Stimulated activated naive CD8-positive, alpha-beta T cell treated with anti-CD3 and anti-CD28 coated beads, Interleukin-15, amount 100 ng/mL, for 72 hours (primary cell): ENCODE results near the gene ADAMTS13.

Experiments
- ATAC-seq: fragments of 150-1000 bp; cut with Tn5 transposase; 2 replicates; pipeline ENCODE4 v1.10.0; 2021; ENCODE audit warnings: mild to moderate bottlenecking, moderate library complexity
- DNase-seq, 2 donors: peaks; one replicate each; pipeline ENCODE4 v3.0.0; 2021 to 2022
- H3K27ac Mint-ChIP-seq, 2 donors: one replicate each; pipeline ENCODE4 v1.8.0; 2022; ENCODE audit warnings: mild to moderate bottlenecking in 2 of 2, mixed read lengths in 2 of 2, moderate library complexity in 2 of 2
- H3K27me3 Mint-ChIP-seq: one replicate; pipeline ENCODE4 v1.8.0; 2022; ENCODE audit warnings: mixed read lengths
- H3K4me1 Mint-ChIP-seq: one replicate; pipeline ENCODE4 v1.8.0; 2022; ENCODE audit warnings: mild to moderate bottlenecking, mixed read lengths
- H3K4me3 Mint-ChIP-seq, 2 donors: one replicate each; pipeline ENCODE4 v1.8.0; 2022; ENCODE audit warnings: mild to moderate bottlenecking in 2 of 2, mixed read lengths in 2 of 2, moderate library complexity in 1 of 2
- H3K9me3 Mint-ChIP-seq, 2 donors: one replicate each; pipeline ENCODE4 v1.8.0; 2022; ENCODE audit warnings: mixed read lengths in 2 of 2

Gene ADAMTS13

GRCh38 chr9:133477461-133477860, 55.3 kb downstream of the ADAMTS13 start:
- peak overlapping the region in 1 of 2 donors; percentile 92 for H3K4me3 Mint-ChIP-seq
- H3K27ac Mint-ChIP-seq: no peak overlapping the region
- H3K27me3 Mint-ChIP-seq: no peaks in the 10 kb centered on the region
- peaks cover 32% of the 10 kb centered on the region for H3K4me1 Mint-ChIP-seq
- no peaks in the 10 kb centered on the region for H3K9me3 Mint-ChIP-seq
- no peak for ATAC-seq
- no peak for DNase-seq

DNA sequence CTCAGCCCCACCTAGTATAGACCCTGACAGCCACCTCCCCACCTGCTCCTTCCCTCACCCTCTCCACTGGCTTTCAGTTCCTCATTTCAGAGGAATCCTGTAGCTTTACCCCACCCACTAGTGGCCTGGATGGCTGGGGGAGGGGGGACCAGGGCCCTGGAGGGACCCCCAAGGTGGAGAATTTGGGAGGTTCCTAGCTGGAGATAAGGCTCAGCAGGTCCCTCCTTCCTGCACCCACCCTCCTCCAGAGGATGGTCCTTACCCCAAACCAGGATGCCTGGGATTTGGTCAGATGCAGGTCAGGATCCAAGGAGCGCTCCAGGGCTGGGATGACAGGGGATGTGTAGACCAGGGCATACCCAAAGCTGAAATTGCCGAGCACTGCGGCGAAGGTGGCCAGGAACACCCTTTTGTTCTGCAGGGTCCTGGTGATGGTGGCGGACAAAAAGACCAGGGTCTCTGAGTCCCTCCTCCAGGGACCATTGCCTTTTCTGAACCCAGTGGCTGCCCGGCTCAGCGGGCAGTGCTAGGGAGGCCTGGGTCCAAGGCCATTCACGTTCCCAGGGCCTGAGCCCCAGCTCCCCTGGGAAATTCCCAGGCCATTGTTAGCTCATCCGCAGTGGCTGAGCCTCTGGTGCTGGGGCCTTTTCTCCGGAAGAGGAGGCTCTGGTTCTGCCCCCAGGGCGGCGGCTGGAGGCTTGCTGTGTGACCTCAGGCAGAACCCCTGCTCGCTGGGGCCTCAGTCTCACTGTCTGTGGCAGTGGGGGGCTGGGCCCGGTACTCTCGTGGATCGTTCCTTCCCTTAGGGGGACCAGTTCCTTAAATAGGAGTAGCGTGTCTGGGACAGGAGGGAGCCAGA, 56.1 kb downstream of the ADAMTS13 start:
- Mint-ChIP-seq H3K27me3 (no peaks in the 10 kb centered on the region), H3K4me3 (peak overlapping the region; percentile 83 to 92), H3K4me1 (peaks cover 32% of the 10 kb centered on the region), H3K27ac (peak overlapping the region in 1 of 2 donors; percentile 82), H3K9me3 (no peaks in the 10 kb centered on the region)
- peak; percentile 37 for ATAC-seq
- peak in 1 of 2 donors; percentile 30 for DNase-seq

GRCh38 chr9:133478851-133479711, 56.9 kb downstream of the ADAMTS13 start, which contains the start of gene SLC2A6:
Gene SLC2A6, minus strand, starts transcription at chr9:133479099. Its CDS starts 40 bp downstream, at chr9:133479059.
- peak within 1 kb of the TSS; percentile 82 to 85 for H3K27ac Mint-ChIP-seq
- DNase-seq (peak; percentile 85 to 87), ATAC-seq (peak; percentile 98)
- peaks cover 32% of the 10 kb centered on the region for H3K4me1 Mint-ChIP-seq
- no peaks in the 10 kb centered on the region for H3K27me3 Mint-ChIP-seq
- H3K9me3 Mint-ChIP-seq: no peaks in the 10 kb centered on the region
- H3K4me3 Mint-ChIP-seq: peak within 1 kb of the TSS; percentile 85 to 92

GRCh38 chr9:133483611-133484010, 61.4 kb downstream of the ADAMTS13 start:
- Mint-ChIP-seq H3K4me1 (peaks cover 21% of the 10 kb centered on the region), H3K27me3 (no peaks in the 10 kb centered on the region), H3K4me3 (no peak overlapping the region), H3K27ac (no peak overlapping the region), H3K9me3 (no peaks in the 10 kb centered on the region)
- ATAC-seq (no peak), DNase-seq (no peak)

DNA sequence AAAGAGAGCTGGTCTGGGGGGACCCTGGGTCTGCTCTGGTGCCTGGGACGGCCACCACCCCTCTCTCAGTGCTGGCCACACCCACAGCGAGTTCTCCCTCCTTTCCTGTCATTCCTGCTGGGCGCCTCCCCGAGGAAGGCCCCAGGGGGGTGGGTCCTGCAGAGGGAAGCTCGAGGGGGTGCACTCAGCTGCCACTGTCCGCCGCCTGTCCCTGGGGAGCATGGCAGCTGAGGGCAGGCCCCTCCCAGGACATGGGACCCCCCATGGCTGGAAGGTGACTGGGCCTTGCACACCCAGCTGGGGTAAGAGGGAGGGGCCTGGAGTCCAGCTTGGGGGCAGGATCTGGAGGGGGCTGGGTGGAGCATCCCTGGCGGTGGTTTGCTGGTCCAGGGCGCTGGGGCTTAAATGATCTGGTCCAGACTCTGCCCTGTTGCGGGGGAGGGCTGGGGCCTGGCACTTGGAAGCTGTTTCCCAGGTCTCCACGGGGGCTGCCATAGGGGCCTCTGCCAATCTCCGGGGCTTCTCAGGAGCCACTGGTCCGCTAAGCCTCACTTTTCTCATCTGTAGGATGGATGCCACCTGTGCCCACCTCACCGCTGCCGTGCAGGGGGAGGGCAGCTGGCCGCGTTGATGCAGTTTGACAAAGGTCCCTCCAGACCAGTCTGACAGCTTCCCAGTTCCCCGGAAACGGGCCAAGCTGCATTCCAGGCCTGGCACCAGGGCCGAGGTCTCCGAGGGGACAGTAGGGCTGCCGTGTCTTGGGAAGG, 62.7 kb downstream of the ADAMTS13 start:
- Mint-ChIP-seq H3K27ac (no peak overlapping the region), H3K4me3 (no peak overlapping the region), H3K27me3 (no peaks in the 10 kb centered on the region), H3K9me3 (no peaks in the 10 kb centered on the region), H3K4me1 (peaks cover 12% of the 10 kb centered on the region)
- ATAC-seq (no peak), DNase-seq (no peak)

DNA sequence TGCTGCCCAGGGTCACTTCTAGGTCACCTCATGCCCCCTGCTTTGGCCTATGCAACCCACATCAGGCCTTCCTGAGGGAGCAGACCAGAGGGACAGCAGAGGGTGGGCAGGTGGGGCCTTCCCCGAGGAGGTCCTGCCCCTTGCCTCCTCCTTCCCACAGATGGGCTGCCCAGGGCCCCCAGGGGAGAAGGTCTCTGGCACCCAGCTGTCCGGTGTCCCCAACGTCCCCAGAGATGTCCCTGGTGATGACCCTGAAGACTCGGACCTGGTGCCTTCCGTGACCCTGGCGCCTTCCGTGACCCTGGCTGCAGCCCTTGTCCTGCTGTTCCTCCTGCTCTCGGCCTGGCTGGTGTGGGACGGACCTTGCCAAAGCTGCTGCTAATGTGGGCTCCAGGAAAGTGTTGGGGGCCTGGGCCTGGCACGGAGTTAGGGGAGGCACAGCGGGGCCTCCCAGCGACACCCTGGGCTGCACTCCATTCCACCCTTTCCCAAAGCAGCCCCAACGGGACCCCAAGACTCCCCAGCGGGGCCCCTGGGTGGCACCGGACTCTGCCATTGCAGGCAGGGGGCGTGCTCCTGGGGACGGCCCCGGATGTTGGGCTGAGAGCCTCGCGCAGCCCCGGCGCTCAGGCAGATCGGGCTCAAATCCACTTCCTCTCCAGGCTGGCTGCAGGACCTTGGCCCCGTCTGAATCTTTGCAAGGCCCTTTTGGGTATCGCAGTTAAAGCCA, 63.5 kb downstream of the ADAMTS13 start:
- DNase-seq (peak in 1 of 2 donors; percentile 36), ATAC-seq (peak; percentile 71)
- peak overlapping the region; percentile 55 to 81 for H3K4me3 Mint-ChIP-seq
- no peaks in the 10 kb centered on the region for H3K27me3 Mint-ChIP-seq
- no peaks in the 10 kb centered on the region for H3K9me3 Mint-ChIP-seq
- peaks cover 8% of the 10 kb centered on the region for H3K4me1 Mint-ChIP-seq
- peak overlapping the region in 1 of 2 donors; percentile 65 for H3K27ac Mint-ChIP-seq

DNA sequence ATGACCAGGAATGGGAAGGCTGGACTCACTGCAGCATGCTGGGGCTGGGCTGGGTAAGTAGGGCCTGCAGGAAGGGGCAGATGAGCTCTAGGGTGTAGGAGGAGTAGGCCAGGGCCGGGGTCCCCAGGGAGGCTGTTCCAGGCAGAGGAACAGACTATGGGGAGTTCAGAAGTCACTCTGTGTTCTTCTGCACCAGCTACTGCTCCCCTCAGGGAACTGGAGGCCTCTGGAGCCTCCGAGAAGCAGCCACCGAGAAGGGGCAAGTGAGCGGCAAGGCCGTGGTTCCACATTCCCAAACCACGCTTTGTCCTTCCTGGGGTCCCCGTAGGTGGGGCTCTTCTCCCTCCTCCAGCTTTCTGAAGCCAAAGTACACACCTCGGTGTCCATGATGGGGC, 65.2 kb downstream of the ADAMTS13 start:
- no peak overlapping the region for H3K4me3 Mint-ChIP-seq
- H3K9me3 Mint-ChIP-seq: no peaks in the 10 kb centered on the region
- H3K27me3 Mint-ChIP-seq: no peaks in the 10 kb centered on the region
- DNase-seq: no peak
- ATAC-seq: no peak
- peaks cover 8% of the 10 kb centered on the region for H3K4me1 Mint-ChIP-seq
- no peak overlapping the region for H3K27ac Mint-ChIP-seq

DNA sequence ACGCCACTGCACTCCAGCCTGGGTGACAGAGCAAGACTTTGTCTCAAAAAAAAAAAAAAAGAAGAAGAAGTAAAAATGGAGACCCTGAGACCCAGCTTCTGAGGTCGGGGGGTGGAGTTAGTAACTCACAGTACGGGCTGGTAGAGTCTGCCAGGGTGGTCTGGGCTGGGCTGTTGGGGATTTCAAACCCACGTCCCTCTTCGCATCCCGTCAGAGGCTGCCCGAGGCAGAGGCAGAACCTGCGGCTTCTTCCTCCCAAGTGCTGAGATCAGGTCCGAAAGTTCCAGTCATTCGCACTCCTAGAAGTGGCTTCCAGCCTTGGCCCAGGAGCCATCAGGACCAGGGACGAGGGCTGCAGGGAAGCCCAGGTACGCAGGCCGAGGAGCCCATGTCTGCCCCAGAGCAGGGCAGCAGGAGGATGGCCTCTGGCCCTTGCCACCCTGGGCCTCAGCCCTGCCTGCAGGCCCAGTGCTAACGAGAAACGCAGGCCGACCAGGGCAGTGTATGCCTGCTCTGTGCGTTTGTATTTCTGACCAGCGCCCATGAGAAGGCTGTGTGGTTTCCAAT, 66.6 kb downstream of the ADAMTS13 start:
- Mint-ChIP-seq H3K9me3 (no peaks in the 10 kb centered on the region), H3K4me1 (peaks cover 8% of the 10 kb centered on the region), H3K4me3 (no peak overlapping the region), H3K27me3 (no peaks in the 10 kb centered on the region), H3K27ac (no peak overlapping the region)
- ATAC-seq: no peak
- DNase-seq: no peak

- no peak for DNase-seq
- no peaks in the 10 kb centered on the region for H3K27me3 Mint-ChIP-seq
- H3K4me1 Mint-ChIP-seq: peaks cover 8% of the 10 kb centered on the region
- no peaks in the 10 kb centered on the region for H3K9me3 Mint-ChIP-seq
- peak overlapping the region in 1 of 2 donors; percentile 89 for H3K27ac Mint-ChIP-seq
- ATAC-seq: no peak
- H3K4me3 Mint-ChIP-seq: no peak overlapping the region
Measured at GRCh38 chr9:133489253-133490190, 67.4 kb downstream of the ADAMTS13 start.

DNA sequence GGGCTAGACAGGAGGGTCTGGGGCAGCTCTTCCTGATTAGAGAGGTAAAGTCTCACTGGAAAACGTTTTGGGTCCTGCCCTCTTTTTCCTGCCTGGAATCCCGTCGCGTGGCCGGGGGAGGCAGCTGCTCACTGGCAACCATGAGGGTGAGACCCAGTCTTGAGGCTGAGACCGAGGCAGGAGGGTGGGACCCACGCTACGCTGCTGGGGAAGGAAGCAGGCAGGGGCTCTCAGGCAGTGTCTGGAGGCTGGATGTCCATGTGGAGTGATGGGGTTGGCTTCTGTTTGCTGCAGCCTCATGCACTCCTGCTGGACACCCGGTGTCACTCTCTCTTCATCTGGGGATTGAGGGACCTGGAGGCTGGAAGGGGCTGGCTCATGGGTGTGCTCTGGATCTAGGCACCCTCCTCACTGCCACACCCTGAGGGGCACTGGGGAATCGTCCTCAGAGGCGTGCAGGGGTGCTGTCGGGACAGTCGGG, 68.1 kb downstream of the ADAMTS13 start:
- H3K27ac Mint-ChIP-seq: no peak overlapping the region
- no peak overlapping the region for H3K4me3 Mint-ChIP-seq
- no peak for DNase-seq
- ATAC-seq: no peak
- no peaks in the 10 kb centered on the region for H3K27me3 Mint-ChIP-seq
- H3K4me1 Mint-ChIP-seq: peaks cover 8% of the 10 kb centered on the region
- no peaks in the 10 kb centered on the region for H3K9me3 Mint-ChIP-seq

DNA sequence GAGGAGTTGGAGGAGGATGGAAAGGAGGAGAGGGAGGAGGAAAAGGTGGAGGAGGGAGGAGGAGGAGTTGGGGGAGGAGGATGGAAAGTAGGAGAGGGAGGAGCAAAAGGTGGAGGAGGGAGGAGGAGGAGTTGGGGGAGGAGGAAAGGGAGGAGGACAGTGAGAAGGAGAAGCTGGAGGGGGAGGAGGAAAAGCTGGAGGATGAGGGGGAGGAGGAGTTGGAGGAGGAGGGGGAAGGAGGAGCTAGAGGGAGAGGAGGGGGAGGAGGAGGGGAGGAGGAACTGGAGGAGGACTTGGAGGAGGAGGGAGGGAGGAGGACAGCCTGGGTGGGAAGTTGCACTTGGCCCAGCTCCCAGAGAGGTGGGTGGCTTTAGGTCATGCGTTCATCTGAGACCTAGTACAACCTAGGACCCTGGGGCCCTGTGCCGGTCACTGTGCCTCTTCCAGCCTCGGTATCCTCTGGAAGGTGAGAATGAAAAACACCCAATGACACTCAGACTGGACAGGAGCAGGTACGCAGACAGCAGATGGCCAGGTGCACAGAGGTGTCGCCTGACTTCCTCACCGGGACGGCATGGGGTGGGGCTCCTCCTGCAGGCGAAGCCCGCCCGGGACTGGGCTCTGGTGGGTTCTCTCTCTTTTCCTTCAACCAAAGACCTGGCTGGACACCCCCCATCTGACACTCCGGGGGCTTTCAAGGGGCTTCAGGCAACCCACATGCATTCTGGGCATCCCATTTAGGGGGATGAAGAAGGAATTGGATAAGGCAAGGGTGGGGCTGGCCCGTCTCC, 68.9 kb downstream of the ADAMTS13 start:
- no peak overlapping the region for H3K4me3 Mint-ChIP-seq
- DNase-seq (no peak), ATAC-seq (no peak)
- no peak overlapping the region for H3K27ac Mint-ChIP-seq
- peaks cover 3% of the 10 kb centered on the region for H3K4me1 Mint-ChIP-seq
- no peaks in the 10 kb centered on the region for H3K9me3 Mint-ChIP-seq
- no peaks in the 10 kb centered on the region for H3K27me3 Mint-ChIP-seq

- Mint-ChIP-seq H3K27me3 (no peaks in the 10 kb centered on the region), H3K4me1 (no peaks in the 10 kb centered on the region), H3K9me3 (no peaks in the 10 kb centered on the region), H3K27ac (no peak overlapping the region), H3K4me3 (no peak overlapping the region)
- no peak for ATAC-seq
- no peak for DNase-seq
Measured at GRCh38 chr9:133491656-133491925, 69.4 kb downstream of the ADAMTS13 start.
